Osteocyte (in vitro differentiated cells): Measurements from ENCODE around the gene SLC35F3. TPM values are rescaled to one million over a fixed set of nuclear protein-coding genes. Genes with fewer than 3 reads are reported as not detected.

Experiments used
- DNase-seq: peaks from one replicate; pipeline ENCODE4 v3.0.0; 2021; ENCODE audit warnings: mixed read lengths; ENCODE audit not compliant: unreplicated experiment; ENCODE audit errors: extremely low spot score
- H3K27ac Mint-ChIP-seq: one replicate; pipeline ENCODE4 v1.8.0; 2021; ENCODE audit warnings: mild to moderate bottlenecking, mixed read lengths; ENCODE audit not compliant: unreplicated experiment
- H3K27me3 Mint-ChIP-seq: one replicate; pipeline ENCODE4 v1.8.0; 2021; ENCODE audit warnings: mixed read lengths; ENCODE audit not compliant: unreplicated experiment
- H3K36me3 Mint-ChIP-seq: one replicate; pipeline ENCODE4 v1.8.0; 2021; ENCODE audit warnings: mixed read lengths; ENCODE audit not compliant: unreplicated experiment
- H3K4me1 Mint-ChIP-seq: one replicate; pipeline ENCODE4 v1.8.0; 2021; ENCODE audit warnings: mixed read lengths; ENCODE audit not compliant: unreplicated experiment
- H3K4me3 Mint-ChIP-seq: one replicate; pipeline ENCODE4 v1.8.0; 2021; ENCODE audit warnings: mild to moderate bottlenecking, moderate library complexity, mixed read lengths; ENCODE audit not compliant: unreplicated experiment
- H3K9me3 Mint-ChIP-seq: one replicate; pipeline ENCODE4 v1.8.0; 2021; ENCODE audit warnings: mixed read lengths; ENCODE audit not compliant: unreplicated experiment
- total RNA-seq: library from RNA; stranded (reverse); gene quantifications from 2 replicates; pipeline ENCODE4 v1.2.1, GENCODE V29; 2021
- TF ChIP-seq, protein P1 (sequence below): fragments of 200-600 bp; sonication (generic); IDR thresholded peaks from 2 replicates; pipeline ENCODE4 v1.5.0; 2021; ENCODE audit warnings: antibody characterized with exemption, mild to moderate bottlenecking, moderate library complexity

Gene SLC35F3
- total RNA-seq, 1 donor from 2014 or later, result not detected

- Mint-ChIP-seq H3K4me1 (no peaks in the 10 kb centered on the region), H3K4me3 (no peak overlapping the region), H3K27ac (no peak overlapping the region), H3K36me3 (no peaks in the 10 kb centered on the region), H3K27me3 (no peaks in the 10 kb centered on the region), H3K9me3 (peaks cover under 1% of the 10 kb centered on the region)
- DNase-seq, result no peak
- TF ChIP-seq, protein P1, sequence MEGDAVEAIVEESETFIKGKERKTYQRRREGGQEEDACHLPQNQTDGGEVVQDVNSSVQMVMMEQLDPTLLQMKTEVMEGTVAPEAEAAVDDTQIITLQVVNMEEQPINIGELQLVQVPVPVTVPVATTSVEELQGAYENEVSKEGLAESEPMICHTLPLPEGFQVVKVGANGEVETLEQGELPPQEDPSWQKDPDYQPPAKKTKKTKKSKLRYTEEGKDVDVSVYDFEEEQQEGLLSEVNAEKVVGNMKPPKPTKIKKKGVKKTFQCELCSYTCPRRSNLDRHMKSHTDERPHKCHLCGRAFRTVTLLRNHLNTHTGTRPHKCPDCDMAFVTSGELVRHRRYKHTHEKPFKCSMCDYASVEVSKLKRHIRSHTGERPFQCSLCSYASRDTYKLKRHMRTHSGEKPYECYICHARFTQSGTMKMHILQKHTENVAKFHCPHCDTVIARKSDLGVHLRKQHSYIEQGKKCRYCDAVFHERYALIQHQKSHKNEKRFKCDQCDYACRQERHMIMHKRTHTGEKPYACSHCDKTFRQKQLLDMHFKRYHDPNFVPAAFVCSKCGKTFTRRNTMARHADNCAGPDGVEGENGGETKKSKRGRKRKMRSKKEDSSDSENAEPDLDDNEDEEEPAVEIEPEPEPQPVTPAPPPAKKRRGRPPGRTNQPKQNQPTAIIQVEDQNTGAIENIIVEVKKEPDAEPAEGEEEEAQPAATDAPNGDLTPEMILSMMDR, result no peak
Observed at GRCh38 chr1:234186037-234186688, 281.7 kb downstream of the SLC35F3 start.

DNA sequence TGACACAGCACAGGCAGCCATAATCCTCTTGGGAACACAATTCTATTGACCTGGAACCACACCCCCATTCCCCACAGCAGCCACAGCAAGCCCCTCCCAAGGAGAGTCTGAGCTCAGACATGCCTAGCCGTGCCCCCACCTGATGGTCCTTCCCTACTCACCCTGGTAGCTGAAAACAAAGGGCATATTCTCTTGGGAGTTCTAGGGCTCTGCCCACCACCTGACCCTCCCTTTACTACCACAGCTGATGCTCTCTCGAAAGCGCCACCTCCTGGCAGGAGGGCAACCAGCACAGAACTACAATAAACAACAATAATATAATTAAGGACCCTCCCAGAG, 283.9 kb downstream of the SLC35F3 start:
- TF ChIP-seq, protein P1, result no peak
- Mint-ChIP-seq H3K36me3 (no peaks in the 10 kb centered on the region), H3K9me3 (peaks cover 10% of the 10 kb centered on the region), H3K4me1 (no peaks in the 10 kb centered on the region), H3K27ac (no peak overlapping the region), H3K27me3 (no peaks in the 10 kb centered on the region), H3K4me3 (no peak overlapping the region)
- no peak for DNase-seq

DNA sequence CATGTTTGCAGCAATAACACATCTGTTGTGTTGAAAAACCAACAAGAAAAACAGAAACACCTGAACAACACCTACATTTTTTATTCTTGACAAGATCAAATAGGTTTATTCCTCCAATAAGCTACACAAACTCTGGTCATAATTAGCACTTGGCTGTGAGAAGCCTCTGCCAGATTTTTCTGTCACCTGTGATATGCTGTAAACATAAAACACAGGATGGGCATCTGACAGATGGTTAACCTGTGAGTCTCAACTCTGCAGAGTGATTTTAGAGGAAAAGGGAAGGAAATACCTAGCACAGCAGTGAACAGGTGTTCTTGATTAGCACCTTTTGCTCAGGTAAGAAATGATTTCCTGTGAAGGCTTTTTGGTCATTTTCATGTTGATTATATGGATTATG, 293.4 kb downstream of the SLC35F3 start:
- Mint-ChIP-seq H3K9me3 (peaks cover 11% of the 10 kb centered on the region), H3K27ac (no peak overlapping the region), H3K4me1 (no peaks in the 10 kb centered on the region), H3K4me3 (no peak overlapping the region), H3K36me3 (no peaks in the 10 kb centered on the region), H3K27me3 (no peaks in the 10 kb centered on the region)
- TF ChIP-seq, protein P1, result no peak
- DNase-seq, result no peak

- no peak for DNase-seq
- Mint-ChIP-seq H3K4me1 (no peaks in the 10 kb centered on the region), H3K27me3 (no peaks in the 10 kb centered on the region), H3K4me3 (no peak overlapping the region), H3K9me3 (peaks cover 7% of the 10 kb centered on the region), H3K36me3 (no peaks in the 10 kb centered on the region), H3K27ac (no peak overlapping the region)
- TF ChIP-seq, protein P1, result no peak
Observed at GRCh38 chr1:234199476-234200127, 295.1 kb downstream of the SLC35F3 start.

GRCh38 chr1:234200566-234200965, 296.1 kb downstream of the SLC35F3 start:
- H3K4me3 Mint-ChIP-seq, result no peak overlapping the region
- no peaks in the 10 kb centered on the region for H3K36me3 Mint-ChIP-seq
- peaks cover 7% of the 10 kb centered on the region for H3K9me3 Mint-ChIP-seq
- no peaks in the 10 kb centered on the region for H3K27me3 Mint-ChIP-seq
- no peaks in the 10 kb centered on the region for H3K4me1 Mint-ChIP-seq
- no peak for DNase-seq
- no peak overlapping the region for H3K27ac Mint-ChIP-seq
- TF ChIP-seq, protein P1, result no peak
